ENCODE results near the gene MTUS2. TPM values are rescaled to one million over a fixed set of nuclear protein-coding genes. Genes with fewer than 3 reads are reported as not detected.
"Not testable (repeated sequence)": the region's sequence is repeated elsewhere in the genome, so short reads cannot be mapped to it uniquely, and the experiment has no call there.

Gene MTUS2
- total RNA-seq, 1 experiment from 2014 or later: not detected

DNA sequence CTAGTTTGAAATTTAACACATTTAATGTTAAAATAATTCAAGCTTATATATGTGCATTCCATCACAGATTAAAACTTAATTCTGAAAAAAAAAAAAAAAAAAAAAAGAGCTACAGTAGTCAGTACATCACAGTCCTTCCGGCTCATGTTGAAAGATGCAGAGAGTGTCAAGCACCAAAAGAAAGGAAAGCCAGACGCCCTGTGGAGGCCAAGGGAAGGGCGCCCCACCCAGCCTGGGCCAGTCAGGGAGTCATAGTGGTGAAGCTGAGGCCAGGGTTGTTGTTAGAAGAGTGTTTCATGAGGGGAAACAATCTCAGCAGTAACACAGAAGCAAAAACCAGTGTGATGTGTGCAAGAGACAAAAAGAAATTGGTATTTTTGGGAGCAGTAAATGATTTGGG is 375.3 kb downstream of the MTUS2 start:
- H3F3A ChIP-seq (ENCODE audit: low read length, unreplicated experiment): no peaks in the 10 kb centered on the region
- DNase-seq: no peak
- ATAC-seq: no peak
- H3K27me3 ChIP-seq (ENCODE audit: low read length): no peaks in the 10 kb centered on the region
- no peak overlapping the region for H3K4me2 ChIP-seq (ENCODE audit: low read length)
- no peaks in the 10 kb centered on the region for H3K9me2 ChIP-seq (replicated peaks; ENCODE audit: low read length)
- H2AFZ ChIP-seq (ENCODE audit: low read length): no peak overlapping the region
- BruUV-seq (replicated peaks): no TSS peak
- H3K4me1 ChIP-seq (ENCODE audit: insufficient read depth, low read length): no peaks in the 10 kb centered on the region
- no peak overlapping the region for H3K4me3 ChIP-seq (ENCODE audit: low read length)
- TF ChIP-seq EZH2phosphoT487 (IDR thresholded peaks at IDR 0.05; ENCODE audit: borderline replicate concordance, low read length) (no peak), EZH2 (IDR thresholded peaks at IDR 0.05; ENCODE audit: low read length, unreplicated experiment) (no peak)
- TF ChIP-seq, protein P1, sequence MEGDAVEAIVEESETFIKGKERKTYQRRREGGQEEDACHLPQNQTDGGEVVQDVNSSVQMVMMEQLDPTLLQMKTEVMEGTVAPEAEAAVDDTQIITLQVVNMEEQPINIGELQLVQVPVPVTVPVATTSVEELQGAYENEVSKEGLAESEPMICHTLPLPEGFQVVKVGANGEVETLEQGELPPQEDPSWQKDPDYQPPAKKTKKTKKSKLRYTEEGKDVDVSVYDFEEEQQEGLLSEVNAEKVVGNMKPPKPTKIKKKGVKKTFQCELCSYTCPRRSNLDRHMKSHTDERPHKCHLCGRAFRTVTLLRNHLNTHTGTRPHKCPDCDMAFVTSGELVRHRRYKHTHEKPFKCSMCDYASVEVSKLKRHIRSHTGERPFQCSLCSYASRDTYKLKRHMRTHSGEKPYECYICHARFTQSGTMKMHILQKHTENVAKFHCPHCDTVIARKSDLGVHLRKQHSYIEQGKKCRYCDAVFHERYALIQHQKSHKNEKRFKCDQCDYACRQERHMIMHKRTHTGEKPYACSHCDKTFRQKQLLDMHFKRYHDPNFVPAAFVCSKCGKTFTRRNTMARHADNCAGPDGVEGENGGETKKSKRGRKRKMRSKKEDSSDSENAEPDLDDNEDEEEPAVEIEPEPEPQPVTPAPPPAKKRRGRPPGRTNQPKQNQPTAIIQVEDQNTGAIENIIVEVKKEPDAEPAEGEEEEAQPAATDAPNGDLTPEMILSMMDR (conservative IDR thresholded peaks at IDR 0.05; ENCODE audit: low read depth, low read length): no peak
- H3K9me3 ChIP-seq (ENCODE audit: low read length): no peaks in the 10 kb centered on the region; the same call in 1 of the 2 replicates
- no peaks in the 10 kb centered on the region for H3K36me3 ChIP-seq (ENCODE audit: low read depth, low read length)
- H3K9ac ChIP-seq (ENCODE audit: low read length): no peak overlapping the region
- H4K20me1 ChIP-seq (ENCODE audit: low read length): no peaks in the 10 kb centered on the region
- ChIA-PET CTCF (no interaction called here), POLR2A (ENCODE audit: unreplicated experiment) (no interaction called here)
- H3K27ac ChIP-seq (ENCODE audit: low read length): no peak overlapping the region
- intact Hi-C loops (cut with micrococcal nuclease): no loop called here
- no peaks in the 10 kb centered on the region for H3K79me2 ChIP-seq (ENCODE audit: low read length)

DNA sequence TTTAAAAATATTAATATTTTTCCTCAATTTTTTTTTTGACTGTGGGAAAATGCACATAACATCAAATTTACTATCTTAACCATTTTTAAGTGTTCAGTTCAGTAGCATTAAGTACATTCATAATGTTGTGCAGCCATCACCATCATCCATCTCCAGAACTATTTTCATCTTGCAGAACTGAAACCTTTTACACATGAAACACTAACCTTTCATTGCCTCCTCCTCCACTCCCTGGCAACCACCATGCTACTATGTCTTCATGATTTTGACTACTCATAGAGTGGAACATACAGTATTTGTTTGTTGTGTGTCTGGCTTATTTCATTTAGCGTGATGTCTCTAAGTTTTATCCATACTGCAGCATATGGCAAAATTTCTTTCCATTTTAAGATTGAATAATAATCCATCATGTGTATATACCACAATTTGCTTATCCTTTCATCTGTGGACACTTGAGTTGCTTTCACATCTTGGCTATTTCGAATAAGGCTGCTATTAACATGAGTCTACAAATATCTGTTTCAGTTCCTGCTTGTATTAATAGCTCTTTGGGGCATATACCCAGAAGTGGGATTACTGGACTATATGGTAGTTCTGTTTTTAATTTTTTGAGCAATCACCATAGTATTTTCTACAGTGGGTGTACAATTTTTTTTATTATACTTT is 376.4 kb downstream of the MTUS2 start:
- Histone ChIP-seq H3F3A (ENCODE audit: low read length, unreplicated experiment) (no peaks in the 10 kb centered on the region), H3K27ac (ENCODE audit: low read length) (no peak overlapping the region), H2AFZ (ENCODE audit: low read length) (no peak overlapping the region), H3K4me3 (ENCODE audit: low read length) (no peak overlapping the region), H3K27me3 (ENCODE audit: low read length) (no peaks in the 10 kb centered on the region), H3K9me3 (ENCODE audit: low read length) (no peaks in the 10 kb centered on the region; the same call in 1 of the 2 replicates), H3K9ac (ENCODE audit: low read length) (no peak overlapping the region), H3K4me1 (ENCODE audit: insufficient read depth, low read length) (no peaks in the 10 kb centered on the region), H3K9me2 (replicated peaks; ENCODE audit: low read length) (no peaks in the 10 kb centered on the region), H4K20me1 (ENCODE audit: low read length) (no peaks in the 10 kb centered on the region), H3K4me2 (ENCODE audit: low read length) (no peak overlapping the region), H3K79me2 (ENCODE audit: low read length) (no peaks in the 10 kb centered on the region), H3K36me3 (ENCODE audit: low read depth, low read length) (no peaks in the 10 kb centered on the region)
- no peak for DNase-seq
- intact Hi-C loops (cut with micrococcal nuclease): no loop called here
- ATAC-seq: no peak
- TF ChIP-seq EZH2 (IDR thresholded peaks at IDR 0.05; ENCODE audit: low read length, unreplicated experiment) (no peak), EZH2phosphoT487 (IDR thresholded peaks at IDR 0.05; ENCODE audit: borderline replicate concordance, low read length) (no peak)
- TF ChIP-seq, protein P1 (conservative IDR thresholded peaks at IDR 0.05; ENCODE audit: low read depth, low read length): no peak
- ChIA-PET POLR2A (ENCODE audit: unreplicated experiment) (no interaction called here), CTCF (no interaction called here)
- BruUV-seq (replicated peaks): no TSS peak

DNA sequence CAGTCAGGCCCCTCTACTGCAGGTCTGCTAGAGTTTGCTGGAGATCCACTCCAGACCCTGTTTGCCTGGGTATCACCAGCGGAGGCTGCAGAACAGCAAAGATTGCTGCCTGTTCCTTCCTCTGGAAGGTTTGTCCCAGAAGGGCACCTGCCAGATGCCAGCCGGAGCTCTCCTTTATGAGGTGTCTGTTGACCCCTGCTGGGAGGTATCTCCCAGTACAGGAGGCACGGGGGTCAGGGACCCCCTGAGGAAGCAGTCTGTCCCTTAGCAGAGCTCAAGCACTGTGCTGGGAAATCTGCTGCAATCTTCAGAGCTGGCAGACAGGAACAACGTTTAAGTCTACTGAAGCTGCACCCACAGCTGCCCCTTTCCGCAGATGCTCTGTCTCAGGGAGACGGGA is 382.6 kb downstream of the MTUS2 start:
- H3K36me3 ChIP-seq (ENCODE audit: low read depth, low read length); H3K9ac ChIP-seq (ENCODE audit: low read length); H4K20me1 ChIP-seq (ENCODE audit: low read length); H3K4me2 ChIP-seq (ENCODE audit: low read length); H3K27me3 ChIP-seq (ENCODE audit: low read length); H3K4me1 ChIP-seq (ENCODE audit: insufficient read depth, low read length); intact Hi-C loops (cut with micrococcal nuclease); H3K9me3 ChIP-seq (ENCODE audit: low read length); BruUV-seq (replicated peaks); H2AFZ ChIP-seq (ENCODE audit: low read length); H3K4me3 ChIP-seq (ENCODE audit: low read length); CTCF ChIA-PET; ATAC-seq; H3F3A ChIP-seq (ENCODE audit: low read length, unreplicated experiment); H3K27ac ChIP-seq (ENCODE audit: low read length); POLR2A ChIA-PET (ENCODE audit: unreplicated experiment); H3K79me2 ChIP-seq (ENCODE audit: low read length); H3K9me2 ChIP-seq (replicated peaks; ENCODE audit: low read length); DNase-seq: not testable (repeated sequence)
